Left hindlimb (tissue), 1 donor: ENCODE data around the gene HLTF.

Experiments
- DNase-seq: peaks from one replicate; pipeline ENCODE4 v3.0.0-alpha.2; 2018

HLTF gene

GRCh38 chr3:149016669-149017541 is 69.4 kb downstream of the HLTF start:
- DNase-seq = no peak

GRCh38 chr3:149016242-149016641 is 70.1 kb downstream of the HLTF start:
- DNase-seq = no peak

- DNase-seq = no peak
Measured at GRCh38 chr3:149015393-149015792, 70.9 kb downstream of the HLTF start.

GRCh38 chr3:149013726-149014125 is 72.6 kb downstream of the HLTF start:
- no peak for DNase-seq

- DNase-seq = no peak
Measured at GRCh38 chr3:149011676-149012075, 74.7 kb downstream of the HLTF start.

GRCh38 chr3:149010966-149011365 is 75.4 kb downstream of the HLTF start:
- no peak for DNase-seq

GRCh38 chr3:149010504-149010951 is 75.8 kb downstream of the HLTF start:
- no peak for DNase-seq

GRCh38 chr3:149009732-149010131 is 76.6 kb downstream of the HLTF start:
- DNase-seq = no peak

- no peak for DNase-seq
Measured at GRCh38 chr3:149007567-149008257, 78.6 kb downstream of the HLTF start.

- no peak for DNase-seq
Measured at GRCh38 chr3:149005416-149005815, 80.9 kb downstream of the HLTF start.

- DNase-seq = no peak
Measured at GRCh38 chr3:149004622-149005021, 81.7 kb downstream of the HLTF start.

- no peak for DNase-seq
Measured at GRCh38 chr3:149003653-149004305, 82.6 kb downstream of the HLTF start.

GRCh38 chr3:149001727-149002126 is 84.6 kb downstream of the HLTF start:
- no peak for DNase-seq

- DNase-seq = no peak
Measured at GRCh38 chr3:149000206-149000745, 86.1 kb downstream of the HLTF start.

GRCh38 chr3:148999806-149000205 is 86.5 kb downstream of the HLTF start:
- DNase-seq = no peak

- no peak for DNase-seq
Measured at GRCh38 chr3:148998715-148999423, 87.5 kb downstream of the HLTF start.

GRCh38 chr3:148998297-148998696 is 88.0 kb downstream of the HLTF start:
- DNase-seq = no peak

- no peak for DNase-seq
Measured at GRCh38 chr3:148997623-148998022, 88.7 kb downstream of the HLTF start.

- DNase-seq = no peak
Measured at GRCh38 chr3:148992635-148993255, 93.6 kb downstream of the HLTF start.

- peak; percentile 66 for DNase-seq
Measured at GRCh38 chr3:148992027-148992634, 94.2 kb downstream of the HLTF start.

- DNase-seq = peak; percentile 81
Measured at GRCh38 chr3:148991219-148992026, 94.9 kb downstream of the HLTF start, which contains the start of gene GYG1. TSS of gene GYG1 (plus strand) at chr3:148991540. CDS start at chr3:148991641, 101 bp downstream.
